PFSK-1 (cell line): ENCODE results near the gene RBPMS2.

Experiments used
- FOXP2 ChIP-seq: optimal IDR thresholded peaks from 2 replicates; pipeline ENCODE3; 2011; ENCODE audit warnings: borderline replicate concordance, control low read depth, inconsistent platforms; ENCODE audit not compliant: insufficient read depth; ENCODE audit errors: extremely low read length, extremely low read depth
- POLR2AphosphoS5 ChIP-seq: IDR thresholded peaks from 2 replicates; pipeline ENCODE4 v1.6.1; 2012; ENCODE audit warnings: low read depth, mild to moderate bottlenecking, control low read depth, low read length, moderate library complexity
- REST ChIP-seq, 2 experiments: IDR thresholded peaks; 2 replicates each; pipeline versions ENCODE4 v1.6.1 to v1.8.0; 2011 to 2012; ENCODE audit warnings: low read depth in 2 of 2, low read length in 2 of 2, control low read depth in 1 of 2, inconsistent platforms in 1 of 2, mild to moderate bottlenecking in 1 of 2, moderate library complexity in 1 of 2; ENCODE audit not compliant: insufficient read depth in 1 of 2
- SIN3A ChIP-seq: IDR thresholded peaks from 2 replicates; pipeline ENCODE4 v1.6.1; 2012; ENCODE audit warnings: mild to moderate bottlenecking, low read length, moderate library complexity, borderline replicate concordance; ENCODE audit not compliant: insufficient read depth
- TAF1 ChIP-seq: IDR thresholded peaks from 2 replicates; pipeline ENCODE4 v1.6.1; 2012; ENCODE audit warnings: low read length, control low read depth, borderline replicate concordance; ENCODE audit not compliant: insufficient read depth

The RBPMS2 gene

GRCh38 chr15:64747578-64747977 lies 27.8 kb downstream of the RBPMS2 start:
- TF ChIP-seq TAF1 (no peak), POLR2AphosphoS5 (no peak), FOXP2 (no peak), REST (IDR thresholded peaks at IDR 0.05; ENCODE audit: insufficient read depth in 1 of 2, low read depth in 2 of 2, low read length in 2 of 2) (no peak), SIN3A (no peak)

- TF ChIP-seq SIN3A (no peak), FOXP2 (no peak), POLR2AphosphoS5 (no peak)
These were observed 28.5 kb downstream of the RBPMS2 start for GRCh38 chr15:64746921-64747320.

- no peak for TF ChIP-seq FOXP2
- no peak for TF ChIP-seq SIN3A
- TF ChIP-seq POLR2AphosphoS5 = no peak
- TF ChIP-seq REST (IDR thresholded peaks at IDR 0.05; ENCODE audit: insufficient read depth in 1 of 2, low read depth in 2 of 2, low read length in 2 of 2) = no peak
- no peak for TF ChIP-seq TAF1
These were observed 29.0 kb downstream of the RBPMS2 start for GRCh38 chr15:64746356-64746755.

- TF ChIP-seq TAF1 (no peak), REST (IDR thresholded peaks at IDR 0.05; ENCODE audit: insufficient read depth in 1 of 2, low read depth in 2 of 2, low read length in 2 of 2) (no peak), POLR2AphosphoS5 (no peak), FOXP2 (no peak), SIN3A (no peak)
These were observed 31.7 kb downstream of the RBPMS2 start for GRCh38 chr15:64743691-64744090.

- TF ChIP-seq FOXP2 = no peak
- TF ChIP-seq REST (IDR thresholded peaks at IDR 0.05; ENCODE audit: insufficient read depth in 1 of 2, low read depth in 2 of 2, low read length in 2 of 2) = no peak
- no peak for TF ChIP-seq SIN3A
- no peak for TF ChIP-seq TAF1
- TF ChIP-seq POLR2AphosphoS5 = no peak
These were observed 32.5 kb downstream of the RBPMS2 start for GRCh38 chr15:64742921-64743320.
